ENCODE data around the gene UAP1L1. TPM values are rescaled to one million over a fixed set of nuclear protein-coding genes. Genes with fewer than 3 reads are reported as not detected.

UAP1L1 gene
- total RNA-seq, 1 donor from 2014 or later, result 11.7 TPM

DNA sequence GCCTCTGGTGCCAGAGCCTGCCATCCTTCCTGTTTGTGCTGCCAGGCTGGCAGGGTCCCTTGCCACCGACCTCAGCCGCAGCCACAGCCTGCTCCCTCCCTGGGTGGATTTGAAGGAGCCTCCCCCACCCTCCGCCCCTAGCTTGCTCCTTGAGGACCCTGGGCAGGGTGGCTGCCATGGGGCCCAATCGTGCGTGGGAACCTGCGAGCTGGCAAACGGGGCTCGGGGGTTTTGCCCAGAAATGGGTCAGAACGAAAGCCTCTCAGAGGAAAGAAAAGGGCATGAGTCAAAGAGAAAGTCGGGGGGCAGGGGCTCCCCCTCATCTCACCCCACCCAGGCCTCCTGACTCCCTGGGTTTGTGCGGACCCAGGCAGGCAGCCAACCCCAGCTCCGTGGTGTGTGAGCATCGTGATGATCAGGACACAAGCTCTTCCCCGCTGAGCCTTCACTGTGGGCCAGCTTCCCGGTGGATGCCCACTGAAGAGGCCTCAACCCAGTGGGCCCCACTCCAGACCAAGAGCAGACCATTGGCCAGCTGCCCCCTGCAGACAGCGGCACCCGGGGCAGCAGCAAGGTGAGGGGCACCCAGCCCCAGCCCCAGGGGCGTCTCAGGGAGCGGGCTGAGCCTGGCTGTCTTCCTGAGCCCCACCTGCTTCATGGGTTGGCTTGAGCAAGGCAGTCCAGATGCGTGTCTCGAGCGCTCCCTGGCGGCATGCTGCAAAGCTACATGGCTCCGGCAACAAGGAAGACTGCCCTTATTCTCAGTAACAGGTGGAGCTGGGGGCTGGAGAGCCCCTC is 42.4 kb upstream of the UAP1L1 start:
- no peak for DNase-seq (ENCODE audit: low read depth)
- no peak overlapping the region for H3K4me3 ChIP-seq (ENCODE audit: low read depth, low read length)
- TF ChIP-seq, protein P1, sequence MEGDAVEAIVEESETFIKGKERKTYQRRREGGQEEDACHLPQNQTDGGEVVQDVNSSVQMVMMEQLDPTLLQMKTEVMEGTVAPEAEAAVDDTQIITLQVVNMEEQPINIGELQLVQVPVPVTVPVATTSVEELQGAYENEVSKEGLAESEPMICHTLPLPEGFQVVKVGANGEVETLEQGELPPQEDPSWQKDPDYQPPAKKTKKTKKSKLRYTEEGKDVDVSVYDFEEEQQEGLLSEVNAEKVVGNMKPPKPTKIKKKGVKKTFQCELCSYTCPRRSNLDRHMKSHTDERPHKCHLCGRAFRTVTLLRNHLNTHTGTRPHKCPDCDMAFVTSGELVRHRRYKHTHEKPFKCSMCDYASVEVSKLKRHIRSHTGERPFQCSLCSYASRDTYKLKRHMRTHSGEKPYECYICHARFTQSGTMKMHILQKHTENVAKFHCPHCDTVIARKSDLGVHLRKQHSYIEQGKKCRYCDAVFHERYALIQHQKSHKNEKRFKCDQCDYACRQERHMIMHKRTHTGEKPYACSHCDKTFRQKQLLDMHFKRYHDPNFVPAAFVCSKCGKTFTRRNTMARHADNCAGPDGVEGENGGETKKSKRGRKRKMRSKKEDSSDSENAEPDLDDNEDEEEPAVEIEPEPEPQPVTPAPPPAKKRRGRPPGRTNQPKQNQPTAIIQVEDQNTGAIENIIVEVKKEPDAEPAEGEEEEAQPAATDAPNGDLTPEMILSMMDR (IDR thresholded peaks at IDR 0.05; ENCODE audit: insufficient read depth, low read length, poor library complexity, severe bottlenecking), result peak; percentile 96

DNA sequence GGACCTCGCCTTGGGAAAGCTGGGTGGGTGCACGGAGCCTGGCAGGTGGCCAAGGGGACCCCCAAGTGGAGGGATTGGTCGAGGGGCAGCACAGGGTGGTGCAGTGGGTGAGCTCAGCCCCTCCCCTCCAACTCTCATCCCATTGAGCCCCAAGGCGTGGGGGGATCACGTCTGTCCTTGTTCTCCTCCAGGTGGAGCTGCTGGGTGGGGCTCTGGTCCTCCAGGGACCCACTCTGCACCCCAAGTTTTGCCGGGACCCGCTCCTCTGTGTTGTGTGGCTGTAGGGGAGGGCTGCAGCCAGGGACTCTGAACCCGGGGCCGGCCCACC is 41.8 kb upstream of the UAP1L1 start:
- H3K36me3 ChIP-seq (ENCODE audit: control insufficient read depth, insufficient read depth, low read length), result no peaks in the 10 kb centered on the region
- H3K27me3 ChIP-seq (ENCODE audit: control insufficient read depth, insufficient read depth, low read length), result peaks cover 4% of the 10 kb centered on the region
- TF ChIP-seq, protein P1 (IDR thresholded peaks at IDR 0.05; ENCODE audit: insufficient read depth, low read length, poor library complexity, severe bottlenecking), result no peak
- DNase-seq (ENCODE audit: low read depth), result no peak
- no peak overlapping the region for H3K4me3 ChIP-seq (ENCODE audit: low read depth, low read length)

More for the DNA sequence above, 42.4 kb upstream of the UAP1L1 start:
- Histone ChIP-seq H3K27me3 (ENCODE audit: control insufficient read depth, insufficient read depth, low read length) (peaks cover 4% of the 10 kb centered on the region), H3K36me3 (ENCODE audit: control insufficient read depth, insufficient read depth, low read length) (no peaks in the 10 kb centered on the region)

DNA sequence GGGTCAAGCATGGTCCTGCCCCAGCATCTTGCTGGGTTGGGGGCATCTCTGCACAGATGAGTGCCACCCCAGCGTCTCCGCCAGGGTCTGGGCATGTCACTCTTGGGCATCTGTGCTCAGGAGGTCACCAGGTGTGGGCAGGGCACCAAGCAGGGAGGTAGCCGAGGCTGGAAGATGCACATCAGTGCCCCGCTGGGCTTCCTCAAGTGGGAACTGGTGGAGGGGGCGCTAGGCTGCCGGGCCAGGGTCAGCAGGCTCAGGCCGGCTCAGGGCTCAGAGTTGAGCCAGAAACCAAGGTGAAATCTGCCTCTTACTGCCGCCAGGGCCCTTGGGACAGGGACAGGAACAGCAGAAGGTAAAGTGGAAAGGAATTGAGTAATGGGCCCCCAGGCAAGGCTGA is 41.4 kb upstream of the UAP1L1 start:
- no peaks in the 10 kb centered on the region for H3K36me3 ChIP-seq (ENCODE audit: control insufficient read depth, insufficient read depth, low read length)
- H3K27me3 ChIP-seq (ENCODE audit: control insufficient read depth, insufficient read depth, low read length), result peaks cover 4% of the 10 kb centered on the region
- H3K4me3 ChIP-seq (ENCODE audit: low read depth, low read length), result no peak overlapping the region
- no peak for DNase-seq (ENCODE audit: low read depth)
- TF ChIP-seq, protein P1 (IDR thresholded peaks at IDR 0.05; ENCODE audit: insufficient read depth, low read length, poor library complexity, severe bottlenecking), result no peak

DNA sequence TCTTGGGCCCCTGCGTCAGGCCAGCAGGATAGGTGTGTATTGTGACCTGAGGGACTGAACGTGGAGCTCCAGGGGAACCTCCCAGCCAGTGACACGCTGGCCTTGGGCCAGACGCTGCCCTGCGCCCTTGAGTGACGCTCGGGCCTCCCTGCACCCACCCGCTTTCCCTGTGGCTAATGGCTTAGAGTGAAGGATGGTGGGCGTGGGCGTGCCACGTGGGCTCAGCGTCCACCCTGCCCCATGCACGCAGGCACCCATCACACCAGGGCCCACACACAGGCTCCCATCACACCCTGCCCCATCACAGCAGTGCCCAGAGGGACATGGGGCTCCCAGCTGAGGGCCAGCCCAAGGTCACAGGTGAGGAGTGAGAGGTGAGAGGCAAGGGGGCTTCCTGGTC is 40.3 kb upstream of the UAP1L1 start:
- DNase-seq (ENCODE audit: low read depth), result no peak
- peaks cover 2% of the 10 kb centered on the region for H3K27me3 ChIP-seq (ENCODE audit: control insufficient read depth, insufficient read depth, low read length)
- no peak overlapping the region for H3K4me3 ChIP-seq (ENCODE audit: low read depth, low read length)
- no peaks in the 10 kb centered on the region for H3K36me3 ChIP-seq (ENCODE audit: control insufficient read depth, insufficient read depth, low read length)
- TF ChIP-seq, protein P1 (IDR thresholded peaks at IDR 0.05; ENCODE audit: insufficient read depth, low read length, poor library complexity, severe bottlenecking), result no peak

DNA sequence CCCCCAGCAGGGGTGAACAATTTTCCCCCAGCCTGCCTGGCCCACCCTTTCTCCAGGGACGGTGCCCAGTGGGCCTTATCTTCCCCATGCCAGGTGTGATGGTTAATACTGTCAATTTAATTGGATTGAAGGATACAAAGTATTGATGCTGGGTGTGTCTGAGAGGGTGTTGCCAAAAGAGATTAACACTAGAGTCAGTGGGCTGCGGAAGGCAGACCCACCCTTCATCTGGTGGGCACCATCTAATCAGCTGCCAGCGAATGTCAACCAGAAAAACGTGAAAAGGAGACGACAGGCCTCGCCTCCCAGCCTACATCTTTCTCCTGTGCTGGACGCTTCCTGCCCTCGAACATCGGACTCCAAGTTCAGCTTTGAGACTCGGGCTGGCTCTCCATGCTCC is 39.8 kb upstream of the UAP1L1 start:
- Histone ChIP-seq H3K36me3 (ENCODE audit: control insufficient read depth, insufficient read depth, low read length) (no peaks in the 10 kb centered on the region), H3K4me3 (ENCODE audit: low read depth, low read length) (no peak overlapping the region), H3K27me3 (ENCODE audit: control insufficient read depth, insufficient read depth, low read length) (peaks cover 2% of the 10 kb centered on the region)
- TF ChIP-seq, protein P1 (IDR thresholded peaks at IDR 0.05; ENCODE audit: insufficient read depth, low read length, poor library complexity, severe bottlenecking), result no peak
- DNase-seq (ENCODE audit: low read depth), result no peak

DNA sequence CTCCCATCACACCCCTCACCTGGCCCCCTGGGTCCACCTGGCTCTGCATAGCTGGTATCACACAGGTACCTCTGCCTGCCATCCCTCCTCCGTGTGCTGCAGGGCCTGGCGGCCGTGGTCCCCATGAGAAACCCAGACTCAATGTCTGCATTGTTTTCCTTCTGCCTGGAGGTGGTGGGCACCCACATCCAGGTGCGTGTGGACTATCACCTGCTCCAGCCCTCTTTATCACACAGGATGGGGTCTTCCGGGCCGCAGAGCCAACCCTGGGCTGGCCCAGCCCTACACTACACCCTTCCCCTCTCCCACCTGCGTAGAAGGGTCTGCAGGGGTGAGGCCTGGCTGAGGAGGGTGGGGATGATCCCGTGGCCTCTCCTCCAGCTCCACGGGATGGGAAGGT is 38.4 kb upstream of the UAP1L1 start:
- peaks cover under 1% of the 10 kb centered on the region for H3K27me3 ChIP-seq (ENCODE audit: control insufficient read depth, insufficient read depth, low read length)
- H3K36me3 ChIP-seq (ENCODE audit: control insufficient read depth, insufficient read depth, low read length), result no peaks in the 10 kb centered on the region
- DNase-seq (ENCODE audit: low read depth), result no peak
- H3K4me3 ChIP-seq (ENCODE audit: low read depth, low read length), result no peak overlapping the region
- TF ChIP-seq, protein P1 (IDR thresholded peaks at IDR 0.05; ENCODE audit: insufficient read depth, low read length, poor library complexity, severe bottlenecking), result no peak

All from kidney epithelial cell (primary cell).